Kidney glomerular epithelial cell (primary cell): ENCODE data around the gene CHAC2.
"Not testable (repeated sequence)": the region's sequence is repeated elsewhere in the genome, so short reads cannot be mapped to it uniquely, and the experiment has no call there.

Source experiments
- DNase-seq: peaks from one replicate; lab custom pipeline; 2025; lab: John Stamatoyannopoulos, UW

The CHAC2 gene

DNA sequence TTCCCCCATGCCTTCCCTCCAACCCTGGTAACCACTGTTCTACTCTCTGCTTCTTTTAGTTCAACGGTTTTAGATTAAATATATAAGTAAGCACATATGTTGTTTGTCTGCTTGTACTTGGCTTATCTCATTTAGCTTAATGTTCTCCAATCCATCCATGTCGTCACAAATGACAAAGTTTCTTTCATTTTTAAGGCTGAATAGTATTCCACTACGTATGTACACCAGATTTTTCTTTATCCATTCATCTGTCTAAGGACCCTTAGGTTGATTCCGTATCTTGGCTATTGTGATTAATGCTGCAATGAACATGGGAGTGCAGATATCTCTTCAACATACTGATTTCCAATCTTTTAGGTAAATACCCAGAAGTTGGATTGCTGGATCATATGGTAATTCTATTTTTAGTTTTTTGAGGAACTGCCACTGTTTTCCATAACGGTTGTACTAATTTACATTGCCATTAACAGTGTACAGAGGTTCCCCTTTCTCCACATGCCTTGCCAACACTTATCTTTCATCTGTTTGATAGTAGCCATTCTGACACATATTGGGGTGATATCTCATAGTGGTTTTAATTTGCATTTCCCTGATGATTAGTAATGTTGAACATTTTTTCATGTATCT is 11.0 kb downstream of the CHAC2 start:
- DNase-seq = no peak

DNA sequence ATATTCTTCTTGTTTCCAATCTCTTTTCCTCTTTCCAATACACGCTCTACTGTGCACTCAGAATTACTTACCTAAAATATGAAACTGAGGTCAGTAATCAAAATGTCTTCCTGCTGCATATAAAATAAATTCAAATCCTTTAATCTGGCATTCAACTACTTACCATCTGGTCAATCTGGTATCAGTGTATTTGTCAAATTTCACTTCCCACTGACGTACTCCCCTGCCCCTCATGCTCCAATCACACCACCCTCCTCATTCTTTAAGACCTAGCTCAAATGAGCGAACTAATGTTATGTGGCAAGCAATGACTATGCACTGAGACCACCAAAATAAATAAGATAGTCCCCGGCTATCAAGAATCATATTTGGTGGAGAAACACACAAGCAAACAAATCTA is 12.5 kb downstream of the CHAC2 start:
- DNase-seq = no peak

DNA sequence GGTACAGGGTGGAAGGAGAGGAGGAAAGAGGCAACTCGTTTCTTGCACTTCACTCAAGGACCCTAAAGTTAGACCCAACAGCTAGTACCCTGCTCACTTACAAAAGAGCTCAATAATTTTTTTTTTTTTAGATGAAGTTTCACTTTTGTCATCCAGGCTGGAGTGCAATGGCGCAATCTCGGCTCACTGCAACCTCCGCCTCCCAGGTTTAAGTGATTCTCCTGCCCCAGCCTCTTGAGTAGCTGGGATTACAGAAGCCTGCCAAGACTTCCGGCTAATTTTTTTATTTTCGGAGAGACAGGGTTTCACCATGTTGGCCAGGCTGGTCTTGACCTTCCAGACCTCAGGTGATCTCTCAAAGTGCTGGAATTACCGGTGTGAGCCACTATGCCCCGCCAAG is 15.1 kb downstream of the CHAC2 start:
- DNase-seq = no peak

DNA sequence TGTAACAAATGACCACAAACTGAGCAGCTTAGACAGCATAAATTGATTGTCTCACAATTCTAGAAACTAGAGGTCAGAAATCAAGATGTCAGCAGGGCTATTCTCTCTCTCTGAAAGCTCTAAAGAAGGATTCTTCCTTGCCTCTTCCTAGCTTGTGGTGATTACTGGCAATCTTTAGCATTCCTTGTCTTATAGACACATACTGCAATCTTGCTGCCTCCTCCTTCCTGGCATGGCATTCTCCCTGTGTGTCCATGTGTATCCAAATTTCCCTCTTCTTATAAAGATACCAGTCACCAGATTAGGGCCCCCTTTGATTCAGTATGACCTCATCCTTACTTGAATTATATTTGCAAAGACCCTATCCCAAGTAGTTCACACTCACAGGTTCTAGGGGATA is 16.8 kb downstream of the CHAC2 start:
- peak; percentile 36 for DNase-seq

DNA sequence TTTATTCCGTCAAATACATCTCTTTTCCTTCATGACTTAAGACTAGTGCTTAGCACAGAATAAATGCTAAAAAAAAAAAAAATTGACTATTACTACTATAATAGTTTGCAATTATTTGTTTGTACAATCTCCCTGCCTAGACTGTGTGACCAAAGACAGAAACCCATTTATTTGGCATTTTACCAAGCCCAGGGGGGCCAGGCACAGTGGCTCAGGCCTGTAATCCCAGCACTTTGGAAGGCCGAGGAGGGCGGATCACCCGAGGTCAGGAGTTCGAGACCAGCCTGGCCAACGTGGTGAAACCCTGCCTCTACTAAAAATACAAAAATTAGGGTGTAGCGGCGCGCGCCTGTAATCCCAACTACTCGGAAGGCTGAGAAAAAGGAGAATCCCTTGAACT is 17.8 kb downstream of the CHAC2 start:
- no peak for DNase-seq

DNA sequence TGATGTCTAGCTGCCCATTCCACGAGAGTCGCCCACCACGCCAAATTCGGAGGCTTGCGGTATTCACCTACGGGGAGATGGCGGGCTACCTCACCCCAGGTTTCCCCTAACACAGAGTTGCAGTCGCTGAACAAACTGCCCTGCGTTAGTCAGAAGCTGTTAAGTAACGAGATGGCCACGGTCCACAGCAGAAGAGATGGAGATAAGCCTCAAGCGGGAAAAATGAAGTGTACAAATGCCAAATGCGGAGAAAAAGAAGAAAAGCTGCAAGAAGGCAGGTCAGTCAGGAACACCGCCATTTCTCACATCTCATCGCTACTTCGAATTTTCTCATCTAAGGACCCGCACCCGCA is 18.7 kb downstream of the CHAC2 start:
- DNase-seq = peak; percentile 39

DNA sequence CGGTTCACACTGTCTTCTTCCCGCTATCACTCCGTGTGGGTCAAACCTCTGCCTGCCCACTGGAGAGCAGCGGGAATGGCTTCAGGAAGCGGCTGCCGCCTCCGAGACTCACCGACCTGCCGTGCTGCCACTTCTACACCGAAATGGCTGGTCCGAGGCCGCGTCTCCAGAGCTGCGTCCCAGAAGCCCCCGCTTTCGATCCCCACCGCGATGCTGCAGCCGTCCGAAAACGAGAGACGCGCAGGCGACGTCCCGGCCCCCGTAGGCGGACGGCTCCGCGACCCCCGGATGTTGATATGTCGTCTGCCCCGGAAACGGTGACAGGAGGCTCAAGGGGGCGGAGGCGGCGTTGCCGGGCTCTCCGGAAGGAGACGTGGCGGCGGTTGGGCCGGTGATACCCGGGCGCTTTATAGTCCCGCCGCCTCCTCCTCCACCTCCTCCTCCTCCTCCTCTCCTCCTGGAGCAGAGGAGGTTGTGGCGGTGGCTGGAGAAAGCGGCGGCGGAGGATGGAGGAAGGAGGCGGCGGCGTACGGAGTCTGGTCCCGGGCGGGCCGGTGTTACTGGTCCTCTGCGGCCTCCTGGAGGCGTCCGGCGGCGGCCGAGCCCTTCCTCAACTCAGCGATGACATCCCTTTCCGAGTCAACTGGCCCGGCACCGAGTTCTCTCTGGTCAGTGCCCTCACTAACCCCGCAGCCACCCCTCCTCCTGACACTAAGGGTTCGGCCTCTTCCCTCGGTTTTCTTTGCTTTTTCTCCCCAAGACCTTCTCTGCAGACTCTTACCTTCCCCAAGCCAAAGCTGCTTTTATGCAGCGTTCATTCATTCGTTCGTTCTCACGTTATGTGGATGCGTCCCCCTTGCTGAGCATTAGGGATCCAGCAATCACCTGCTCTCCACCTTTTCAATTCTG is 19.4 kb downstream of the CHAC2 start, which contains the start of the genes ASB3 and ERLEC1:
Gene ASB3 (minus strand): TSS at position 249 of the 909 bp plus-strand sequence. CDS start 21,381 bp downstream, outside the sequence.
Gene ERLEC1 (plus strand): TSS at position 340 of the 909 bp plus-strand sequence. CDS start 167 bp downstream, at position 507.
- peak; percentile 77 for DNase-seq

DNA sequence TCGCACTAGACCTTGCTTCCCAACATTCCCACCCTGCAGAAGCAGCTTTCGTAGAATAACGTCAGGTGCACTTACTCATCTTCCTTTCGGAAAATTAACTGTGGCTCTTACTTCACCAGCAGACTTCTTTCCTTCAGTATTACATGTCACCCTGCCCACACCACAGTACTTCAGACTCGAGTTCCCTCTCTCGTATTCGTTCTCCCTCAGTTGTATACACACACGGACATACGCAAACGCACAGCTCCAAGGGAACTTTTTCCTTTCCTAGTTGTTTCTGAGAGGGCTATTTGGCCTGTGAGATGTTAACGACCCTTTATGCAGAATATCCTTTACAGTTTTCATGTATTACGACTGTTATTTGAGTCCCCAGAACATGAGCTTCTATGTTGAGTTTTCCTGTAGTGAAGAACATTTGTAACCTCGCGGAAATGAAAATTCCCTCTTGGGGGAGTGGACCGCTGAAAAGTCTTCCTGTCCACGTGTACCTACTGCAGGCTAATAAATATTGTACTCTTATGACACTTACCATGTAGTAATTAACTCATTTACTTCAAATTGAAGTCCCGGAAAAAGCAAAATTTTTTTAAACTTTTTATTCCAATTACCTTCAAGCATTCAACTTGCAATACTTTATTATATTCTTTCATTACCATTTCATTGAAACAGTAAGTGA is 20.1 kb downstream of the CHAC2 start:
- DNase-seq = no peak

DNA sequence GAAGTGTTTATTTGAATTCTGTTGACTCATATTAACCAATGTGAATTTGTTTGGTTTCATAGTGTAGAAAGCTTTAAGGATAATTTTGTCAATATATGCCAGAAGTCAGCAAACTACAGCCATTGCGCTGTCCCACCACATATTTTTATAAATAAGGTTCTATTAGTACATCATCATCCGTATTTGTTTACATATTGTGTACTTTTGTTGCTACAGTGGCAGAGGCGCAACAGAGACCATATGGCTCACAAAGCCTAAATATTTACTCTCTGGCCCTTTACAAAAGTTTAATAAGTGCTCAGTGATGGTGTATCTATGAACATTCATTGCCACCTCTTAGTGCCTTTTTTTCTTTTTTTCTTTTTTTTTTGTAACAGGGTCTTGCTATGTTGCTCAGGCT is 25.7 kb downstream of the CHAC2 start:
- DNase-seq = no peak

DNA sequence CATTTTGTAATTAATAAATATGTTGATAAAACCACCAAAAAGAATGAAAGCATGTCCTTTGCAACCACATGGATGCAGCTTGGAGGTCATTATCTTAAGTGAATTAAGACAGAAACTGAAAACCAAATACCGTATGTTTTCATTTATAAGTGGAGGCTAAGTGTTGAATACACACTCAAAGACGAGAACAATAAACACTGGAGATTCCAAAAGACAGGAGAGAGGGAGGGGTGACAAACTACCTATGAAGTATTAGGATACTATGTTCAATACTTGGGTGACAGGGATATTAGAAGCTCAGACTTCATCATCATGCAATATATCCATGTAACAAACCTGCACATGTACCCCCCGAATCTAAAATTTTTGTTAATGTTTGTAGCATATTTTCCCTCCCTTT is 26.2 kb downstream of the CHAC2 start:
- no peak for DNase-seq

DNA sequence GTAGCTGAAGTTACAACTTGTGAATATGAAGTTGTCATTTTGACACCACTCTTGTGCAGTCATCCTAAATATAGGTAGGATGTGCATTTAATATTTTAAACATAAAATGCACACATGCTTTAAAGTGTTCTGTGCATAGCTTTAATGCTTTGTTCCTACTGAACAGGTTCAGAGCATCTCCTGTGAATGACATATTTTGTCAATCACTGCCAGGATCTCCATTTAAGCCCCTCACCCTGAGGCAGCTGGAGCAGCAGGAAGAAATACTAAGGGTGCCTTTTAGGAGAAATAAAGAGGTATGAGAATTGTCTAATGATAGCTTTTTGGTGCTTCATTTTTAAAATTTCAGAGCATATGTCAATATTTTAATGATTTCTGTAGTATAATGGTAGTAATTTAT is 33.9 kb downstream of the CHAC2 start:
- no peak for DNase-seq

DNA sequence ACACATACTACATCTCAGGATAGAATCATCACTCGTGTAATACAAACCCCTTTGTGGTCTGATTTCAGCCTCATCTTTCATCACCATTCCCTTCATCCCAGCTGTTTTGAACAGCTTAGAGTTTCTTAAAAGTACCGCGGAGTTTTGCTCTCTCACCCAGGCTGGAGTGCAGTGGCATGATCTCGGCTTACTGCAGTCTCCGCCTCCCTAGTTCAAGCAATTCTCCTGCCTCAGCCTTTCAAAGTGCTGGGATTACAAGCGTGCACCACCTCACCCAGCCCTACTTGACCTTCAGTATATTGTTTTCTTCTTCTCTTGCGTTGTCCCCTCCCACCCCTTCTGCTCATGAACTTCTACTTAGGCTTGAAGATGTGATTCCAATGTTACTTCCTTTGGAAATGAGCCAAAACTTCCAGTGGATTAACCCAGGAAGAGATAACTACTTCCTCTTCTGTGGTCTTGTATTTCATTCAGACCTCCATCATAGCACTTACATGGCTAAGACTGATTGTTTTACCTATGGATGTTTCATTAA is 35.1 kb downstream of the CHAC2 start:
- no peak for DNase-seq

DNA sequence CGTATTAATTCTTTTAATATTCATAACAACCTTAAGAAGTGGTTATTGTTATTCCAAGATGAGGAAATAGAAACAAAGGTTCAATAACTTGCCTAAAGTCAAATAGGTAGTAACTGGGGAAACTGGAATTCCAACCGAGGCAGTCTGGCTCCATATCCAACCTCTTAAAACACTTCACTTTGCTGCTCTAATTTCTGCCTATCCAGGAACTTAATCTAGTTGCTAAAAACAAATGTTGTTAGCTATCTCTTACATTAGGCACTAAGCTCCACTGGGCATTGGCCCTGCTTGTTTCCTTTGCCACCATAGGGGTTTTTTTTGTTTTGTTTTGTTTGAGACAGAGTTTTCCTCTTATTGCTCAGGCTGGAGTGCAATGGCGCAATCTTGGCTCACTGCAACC is 44.0 kb downstream of the CHAC2 start:
- DNase-seq = no peak

DNA sequence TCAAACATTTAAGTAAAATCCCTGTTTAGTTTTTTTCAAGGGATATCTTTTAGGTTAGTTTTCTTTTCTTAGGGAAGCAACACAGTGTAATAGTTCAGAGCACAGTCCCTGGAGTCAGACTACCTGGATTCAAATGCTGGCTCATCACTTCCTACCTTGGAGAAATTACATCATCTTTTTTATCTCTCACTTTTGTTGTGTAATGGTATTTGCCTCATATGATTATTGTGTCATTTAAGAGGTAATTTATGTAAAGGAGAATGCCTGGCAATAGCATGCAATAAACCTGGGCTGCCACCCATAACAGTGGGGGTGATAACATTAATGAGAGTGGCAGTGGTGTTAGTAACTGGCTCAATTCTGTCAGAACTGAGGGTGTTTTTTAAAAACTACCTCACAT is 45.5 kb downstream of the CHAC2 start:
- no peak for DNase-seq

DNA sequence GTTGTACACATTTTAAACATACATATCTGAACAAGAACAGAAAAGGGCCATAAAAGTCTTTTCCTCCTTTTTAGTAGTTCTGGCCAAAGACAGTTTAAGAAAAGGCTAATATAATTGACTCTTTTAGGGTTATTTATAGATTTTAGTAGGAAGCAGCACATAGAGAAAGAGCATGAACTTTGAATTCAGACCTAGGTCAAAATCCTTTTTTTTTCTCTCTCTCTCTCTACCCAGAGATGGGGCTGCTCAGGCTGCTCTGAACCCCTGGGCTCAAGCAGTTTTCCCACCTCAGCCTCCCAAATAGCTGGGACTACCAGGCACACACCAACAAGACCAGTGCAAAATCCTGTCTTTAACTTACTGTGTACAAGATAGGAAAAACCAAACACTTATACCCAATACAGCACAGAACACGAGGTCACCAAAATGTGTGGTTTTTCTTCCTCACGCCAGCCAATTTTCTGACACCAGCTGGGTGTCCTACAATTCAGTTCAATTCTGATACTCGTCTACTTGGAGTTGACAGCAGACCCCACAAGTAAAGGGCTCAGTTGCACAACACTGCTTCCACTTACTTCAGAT is 51.3 kb downstream of the CHAC2 start:
- DNase-seq = no peak

DNA sequence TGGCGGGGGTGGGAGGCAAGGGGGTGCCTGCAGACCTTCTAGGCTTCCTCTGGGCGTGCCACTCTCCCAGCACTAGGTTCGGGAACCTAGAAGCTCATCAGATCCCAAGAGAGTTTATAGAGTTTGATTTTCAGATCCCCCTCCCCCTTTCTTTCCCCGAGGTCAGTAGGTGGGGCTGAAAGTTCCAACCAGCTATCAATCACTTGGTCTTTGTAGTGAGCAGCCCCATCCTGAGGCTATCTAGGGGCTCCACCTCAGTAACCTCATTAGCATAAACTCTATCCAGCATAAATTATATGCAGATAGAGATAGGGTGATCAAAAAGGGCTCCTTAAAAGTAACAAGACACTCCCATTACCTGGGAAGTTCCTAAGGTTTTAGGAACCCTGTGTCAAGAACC is 52.0 kb downstream of the CHAC2 start:
- no peak for DNase-seq

DNA sequence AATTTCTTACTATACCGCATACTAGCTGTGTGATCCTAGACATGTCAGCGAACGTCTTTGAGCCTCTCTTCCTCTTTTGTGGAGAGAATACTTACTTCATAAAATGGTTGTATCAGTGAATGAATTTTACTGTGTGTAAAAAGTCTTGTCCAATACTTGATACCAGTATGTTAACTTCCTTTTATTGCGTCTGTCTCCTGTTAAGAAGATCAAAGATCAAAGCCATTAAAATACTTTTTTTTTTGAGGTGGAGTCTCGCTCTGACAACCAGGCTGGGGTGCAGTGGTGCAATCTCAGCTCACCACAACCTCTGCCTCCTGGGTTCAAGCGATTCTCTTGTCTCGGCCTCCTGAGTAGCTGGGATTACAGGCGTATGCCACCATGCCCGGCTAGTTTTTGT is 52.4 kb downstream of the CHAC2 start:
- no peak for DNase-seq

DNA sequence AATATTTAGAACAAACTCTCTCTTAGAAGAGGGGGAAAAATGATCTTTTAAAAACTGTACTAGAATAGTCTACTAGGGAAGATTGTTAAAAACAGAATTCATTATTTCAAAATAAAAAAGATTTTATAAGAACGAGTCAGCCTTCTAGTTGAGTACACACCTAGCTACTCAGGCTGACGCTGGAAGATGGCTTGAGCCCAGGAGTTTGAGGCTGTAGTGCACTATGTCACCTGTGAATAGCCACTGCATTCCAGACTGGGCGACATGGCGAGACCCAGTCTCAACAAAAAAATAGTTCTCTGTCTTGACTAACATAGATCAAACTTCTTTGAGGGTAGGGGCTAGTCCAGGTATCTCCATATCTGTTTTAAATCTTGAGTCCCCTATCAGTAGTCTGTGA is 53.1 kb downstream of the CHAC2 start:
- no peak for DNase-seq

DNA sequence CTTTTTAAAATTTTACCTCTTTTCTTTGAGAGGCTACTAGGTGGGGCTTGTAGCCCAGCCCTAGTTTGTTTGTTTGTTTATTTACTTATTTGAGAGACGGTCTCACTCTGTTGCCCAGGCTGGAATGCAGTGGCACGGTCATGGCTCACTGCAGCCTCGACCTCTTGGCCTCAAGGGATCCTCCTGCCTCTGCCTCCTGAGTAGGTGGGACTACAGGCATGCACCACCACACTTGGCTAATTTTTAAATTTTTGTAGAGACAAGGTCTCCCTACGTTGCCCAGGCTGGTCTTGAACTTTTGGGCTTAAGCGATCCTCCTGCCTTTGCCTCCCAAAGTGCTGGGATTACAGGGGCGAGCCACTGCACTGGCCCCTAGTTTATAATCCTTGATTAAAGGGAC is 54.2 kb downstream of the CHAC2 start:
- DNase-seq = no peak

DNA sequence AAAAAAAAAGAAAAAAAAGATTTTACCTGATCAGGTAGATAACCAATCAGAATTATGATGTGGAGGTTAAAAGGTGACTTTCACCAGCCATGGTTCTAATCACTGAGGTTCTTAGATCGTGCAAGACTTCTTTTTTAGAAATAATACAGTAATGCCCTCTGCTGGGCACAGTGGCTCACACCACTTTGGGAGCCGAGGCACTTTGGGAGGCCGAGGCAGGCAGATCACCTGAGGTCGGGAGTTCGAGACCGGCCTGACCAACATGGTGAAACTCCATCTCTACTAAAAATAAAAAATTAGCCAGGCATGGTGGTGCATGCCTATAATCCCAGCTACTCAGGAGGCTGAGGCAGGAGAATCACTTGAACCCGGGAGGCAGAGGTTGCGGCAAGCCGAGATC is 56.0 kb downstream of the CHAC2 start:
- DNase-seq = not testable (repeated sequence)
